Adrenal gland (tissue), 12 donors: ENCODE measurements around the gene HIVEP3. TPM values are rescaled to one million over a fixed set of nuclear protein-coding genes. Genes with fewer than 3 reads are reported as not detected.

Experiments used
- DNase-seq, 7 donors: peaks; one replicate each; pipeline ENCODE4 v3.0.0-alpha.2; 2019 to 2020
- H3K27ac ChIP-seq, 5 donors: fragments of 200-600 bp; sonication (generic) in 4 of 5; 1 replicate in 3 of 5; 2 replicates in 2 of 5; pipeline versions ENCODE4 v1.5.1 to v1.8.0; 2016 to 2020; ENCODE audit warnings: mild to moderate bottlenecking in 1 of 5
- H3K27me3 ChIP-seq: fragments of 200-600 bp; 2 replicates; pipeline ENCODE4 v1.8.0; 2021
- H3K36me3 ChIP-seq, 2 donors: fragments of 200-600 bp; replicated peaks in 1 of 2; 1 replicate in 1 of 2; 2 replicates in 1 of 2; pipeline versions ENCODE4 v1.5.1 to v1.8.0; 2018 to 2022
- H3K4me1 ChIP-seq, 2 donors: fragments of 200-600 bp; replicated peaks in 1 of 2; 1 replicate in 1 of 2; 2 replicates in 1 of 2; pipeline versions ENCODE4 v1.5.1 to v1.8.0; 2018 to 2021
- H3K4me3 ChIP-seq, 4 donors: fragments of 200-600 bp; sonication (generic) in 3 of 4; one replicate each; pipeline ENCODE4 v1.5.1; 2016 to 2018
- H3K9me3 ChIP-seq, 3 donors: fragments of 200-600 bp; sonication (generic) in 1 of 3; replicated peaks in 1 of 3; 1 replicate in 2 of 3; 2 replicates in 1 of 3; pipeline versions ENCODE4 v1.5.1 to v1.8.0; 2016 to 2021
- POLR2A ChIP-seq, 2 donors: fragments of 450-650 bp; IDR thresholded peaks; one replicate each; pipeline ENCODE4 v1.6.1; 2017; ENCODE audit warnings: antibody characterized with exemption in 2 of 2, mild to moderate bottlenecking in 2 of 2, moderate library complexity in 1 of 2
- WGBS, 4 donors: extraction: QIAGEN DNeasy Blood & Tissue Kit in 2 of 4; methylation state at CpG; one replicate each; pipeline versions ENCODE4 v1.1.5 to v1.1.7; 2013 to 2017; 5-methylcytosine and 5-hydroxymethylcytosine counted together
- intact Hi-C, 2 donors: fragments of 100-400 bp; cut with DNase I; formaldehyde crosslinking; loops; one replicate each; pipeline versions ENCODE4 v1.14.1 to v1.15.0; 2022 to 2023
- polyA plus RNA-seq, 3 donors: library from polyadenylated mRNA; stranded (reverse); fragments of 200-250 nt in 2 of 3; fragments of 350-450 nt in 1 of 3; fragmentation: Illumina TruSeq in 1 of 3; extraction: RNeasy Lipid Tissue Mini Kit (QIAGEN cat#74804) in 1 of 3; gene quantifications; one replicate each; pipeline ENCODE4 v1.2.3, GENCODE V29; 2013 to 2014
- total RNA-seq, 9 donors: library from RNA; depleted of rRNA in 4 of 9; stranded (reverse); fragments of >200 nt in 4 of 9; fragments of 120-200 nt in 1 of 9; fragmentation: NEBNext Ultra II Directional in 1 of 9; extraction: Animal tissue kit (Norgen Biotek cat#: 25700) in 1 of 9; gene quantifications; one replicate each; pipeline versions ENCODE4 v1.1.0 to v1.2.4, GENCODE V29; 2013 to 2023
- TF ChIP-seq, protein P1 (sequence below), 6 experiments: fragments of 450-650 bp in 4 of 6; fragments of 200-600 bp in 2 of 6; sonication (generic) in 1 of 6; IDR thresholded peaks; 1 replicate in 5 of 6; 2 replicates in 1 of 6; pipeline versions ENCODE4 v1.5.1 to v1.8.0; 2016 to 2021; ENCODE audit warnings: antibody characterized with exemption in 6 of 6, mild to moderate bottlenecking in 2 of 6, moderate library complexity in 1 of 6
- donor health status: healthy with polysubstance abuse.
- donor health status: Bipolar disorder and iron deficiency.
- donor health status: DM: yes; HTN: yes; CAD: no.
- donor health status: DM: no; HTN: no; CAD: no.
- donor health status: DM: no; HTN: no; CAD: no.
- donor health status: DM: yes; HTN: yes; CAD: no.

Gene HIVEP3
- total and polyA plus RNA-seq, 12 donors: 3.2 to 7.7 (median 7.0) TPM

DNA sequence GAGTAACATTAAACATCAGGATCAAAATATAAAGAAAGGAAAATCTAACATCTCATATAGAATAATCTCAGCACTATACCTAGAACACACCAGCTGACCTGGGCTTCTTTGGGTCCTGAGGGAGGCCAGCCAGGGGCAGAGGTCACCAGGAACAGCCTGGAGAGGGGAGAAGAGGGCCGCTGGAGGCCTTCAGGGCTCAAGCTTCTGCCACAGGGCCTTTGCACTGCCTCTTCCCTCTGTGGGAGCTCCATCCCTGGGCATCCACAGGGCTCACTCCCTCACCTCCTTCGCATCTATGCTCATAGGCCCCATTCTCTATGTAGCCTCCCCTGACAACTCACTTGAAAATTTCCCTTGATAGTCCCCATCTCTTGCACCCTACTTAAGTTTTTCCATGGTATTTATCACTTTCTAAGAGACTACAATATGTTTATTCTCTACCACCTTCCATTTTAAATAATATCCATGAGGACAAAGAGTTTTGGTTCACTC lies 73.9 kb downstream of the HIVEP3 start:
- H3K9me3 ChIP-seq: no peaks in the 10 kb centered on the region
- H3K27ac ChIP-seq: no peak overlapping the region
- H3K36me3 ChIP-seq: no peaks in the 10 kb centered on the region
- DNase-seq: no peak
- no peaks in the 10 kb centered on the region for H3K27me3 ChIP-seq
- H3K4me3 ChIP-seq: no peak overlapping the region
- no peak for TF ChIP-seq POLR2A (IDR thresholded peaks at IDR 0.05)
- TF ChIP-seq, protein P1, sequence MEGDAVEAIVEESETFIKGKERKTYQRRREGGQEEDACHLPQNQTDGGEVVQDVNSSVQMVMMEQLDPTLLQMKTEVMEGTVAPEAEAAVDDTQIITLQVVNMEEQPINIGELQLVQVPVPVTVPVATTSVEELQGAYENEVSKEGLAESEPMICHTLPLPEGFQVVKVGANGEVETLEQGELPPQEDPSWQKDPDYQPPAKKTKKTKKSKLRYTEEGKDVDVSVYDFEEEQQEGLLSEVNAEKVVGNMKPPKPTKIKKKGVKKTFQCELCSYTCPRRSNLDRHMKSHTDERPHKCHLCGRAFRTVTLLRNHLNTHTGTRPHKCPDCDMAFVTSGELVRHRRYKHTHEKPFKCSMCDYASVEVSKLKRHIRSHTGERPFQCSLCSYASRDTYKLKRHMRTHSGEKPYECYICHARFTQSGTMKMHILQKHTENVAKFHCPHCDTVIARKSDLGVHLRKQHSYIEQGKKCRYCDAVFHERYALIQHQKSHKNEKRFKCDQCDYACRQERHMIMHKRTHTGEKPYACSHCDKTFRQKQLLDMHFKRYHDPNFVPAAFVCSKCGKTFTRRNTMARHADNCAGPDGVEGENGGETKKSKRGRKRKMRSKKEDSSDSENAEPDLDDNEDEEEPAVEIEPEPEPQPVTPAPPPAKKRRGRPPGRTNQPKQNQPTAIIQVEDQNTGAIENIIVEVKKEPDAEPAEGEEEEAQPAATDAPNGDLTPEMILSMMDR (IDR thresholded peaks at IDR 0.05): no peak
- intact Hi-C loops: no loop called here
- WGBS, 4 donors: 89 to 98% (median 95%) methylated on average over 2 of the region's 2 CpGs
- peaks cover 0 to 9% of the 10 kb centered on the region in 2 donors for H3K4me1 ChIP-seq

DNA sequence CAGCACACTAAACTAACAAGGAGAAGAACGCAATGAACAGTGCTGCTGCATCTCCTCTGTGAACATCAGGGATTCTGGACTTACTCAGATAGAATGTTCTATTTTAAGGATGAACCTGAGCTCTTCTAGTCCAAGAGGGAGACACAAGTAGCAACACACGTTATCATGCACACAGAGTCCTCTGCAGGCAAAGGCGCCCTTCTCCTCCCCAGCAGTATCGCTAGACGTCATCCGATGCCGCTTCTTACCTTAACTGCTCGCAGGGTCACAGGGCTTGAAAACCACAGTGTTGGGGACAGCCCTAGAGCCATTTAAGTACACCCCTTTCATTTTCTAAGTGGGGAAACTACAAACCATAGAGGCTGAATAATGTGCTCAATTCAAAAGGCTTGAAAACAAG lies 74.5 kb downstream of the HIVEP3 start:
- no peaks in the 10 kb centered on the region for H3K27me3 ChIP-seq
- H3K4me3 ChIP-seq: no peak overlapping the region
- H3K4me1 ChIP-seq: peaks cover 0 to 9% of the 10 kb centered on the region in 2 donors
- H3K27ac ChIP-seq: no peak overlapping the region
- 83 to 97% (median 90%) methylated on average over 8 of the region's 8 CpGs for WGBS, 4 donors
- no peak for DNase-seq
- no peaks in the 10 kb centered on the region for H3K36me3 ChIP-seq
- intact Hi-C loops: no loop called here
- H3K9me3 ChIP-seq: no peaks in the 10 kb centered on the region
- TF ChIP-seq POLR2A (IDR thresholded peaks at IDR 0.05): no peak
- TF ChIP-seq, protein P1 (IDR thresholded peaks at IDR 0.05): no peak

DNA sequence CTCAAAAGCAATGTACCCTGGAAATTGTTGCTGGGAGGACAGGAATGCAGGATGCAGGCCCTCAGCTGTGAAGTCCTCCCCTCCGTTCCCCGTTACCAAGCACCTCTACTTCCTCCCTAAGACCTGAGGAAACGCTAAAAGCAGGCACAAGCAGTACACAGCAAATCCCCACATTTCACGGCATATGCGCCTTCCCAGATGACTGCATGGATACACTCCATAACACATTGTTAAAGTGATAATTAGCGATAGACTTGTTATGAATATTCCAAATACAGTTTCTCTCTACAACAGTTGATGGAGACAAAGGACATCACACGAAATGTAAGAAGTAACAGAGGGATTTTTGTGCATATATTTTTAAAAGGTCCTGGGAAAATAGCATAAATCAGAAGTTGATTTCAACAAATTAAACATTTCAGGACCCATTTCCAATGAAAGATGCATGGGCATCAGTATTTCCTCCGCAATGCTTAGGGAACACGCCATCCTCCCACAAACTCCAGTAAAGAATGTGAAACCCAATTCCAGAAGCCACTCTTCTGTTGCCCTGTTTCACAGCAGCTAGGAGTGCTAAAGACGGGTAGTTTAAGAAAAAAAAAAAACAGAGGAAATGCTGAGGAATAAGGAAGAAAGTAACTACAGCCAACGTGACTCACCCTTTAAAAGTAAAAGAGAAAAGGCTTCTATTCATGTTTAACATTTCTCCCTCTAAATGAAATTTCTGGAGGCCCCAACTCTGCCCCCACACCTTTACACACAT lies 75.5 kb downstream of the HIVEP3 start:
- TF ChIP-seq, protein P1 (IDR thresholded peaks at IDR 0.05): no peak
- TF ChIP-seq POLR2A (IDR thresholded peaks at IDR 0.05): no peak
- Histone ChIP-seq H3K4me3 (no peak overlapping the region), H3K27me3 (no peaks in the 10 kb centered on the region)

DNA sequence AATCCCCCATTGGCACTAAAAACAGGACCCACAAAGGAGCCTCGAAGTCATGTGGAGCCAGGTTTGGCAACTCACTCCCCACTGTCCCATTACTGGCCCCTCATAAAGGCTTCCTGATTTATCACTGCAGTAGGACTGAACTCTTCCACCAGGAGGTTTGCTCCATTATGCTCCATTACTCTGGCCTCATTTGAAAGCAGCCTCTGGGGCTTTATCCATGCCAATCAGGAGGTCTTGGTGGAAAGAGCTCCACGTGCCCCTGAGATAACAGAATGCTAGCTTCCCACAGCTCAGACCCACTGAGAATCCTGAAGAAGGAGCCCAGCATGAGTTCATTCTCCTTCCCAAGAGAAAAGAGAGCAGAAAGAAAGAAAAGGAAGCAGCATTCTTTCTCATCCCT lies 76.4 kb downstream of the HIVEP3 start:
- WGBS, 4 donors: 68 to 79% (median 76%) methylated on average over 2 of the region's 2 CpGs
- DNase-seq: no peak
- H3K4me3 ChIP-seq: no peak overlapping the region
- H3K9me3 ChIP-seq: no peaks in the 10 kb centered on the region
- TF ChIP-seq, protein P1 (IDR thresholded peaks at IDR 0.05): no peak
- TF ChIP-seq POLR2A (IDR thresholded peaks at IDR 0.05): no peak
- no peaks in the 10 kb centered on the region for H3K4me1 ChIP-seq
- intact Hi-C loops: no loop called here
- no peak overlapping the region for H3K27ac ChIP-seq
- H3K36me3 ChIP-seq: no peaks in the 10 kb centered on the region
- H3K27me3 ChIP-seq: no peaks in the 10 kb centered on the region

More for the DNA sequence above, 75.5 kb downstream of the HIVEP3 start:
- intact Hi-C loops: no loop called here
- Histone ChIP-seq H3K36me3 (no peaks in the 10 kb centered on the region), H3K27ac (no peak overlapping the region), H3K4me1 (peaks cover 0 to 7% of the 10 kb centered on the region in 2 donors), H3K9me3 (no peaks in the 10 kb centered on the region)
- 70 to 77% (median 75%) methylated on average over 11 of the region's 11 CpGs for WGBS, 4 donors
- DNase-seq: no peak
